Measurements from ENCODE around the gene SMIM14.

GRCh38 chr4:39591290-39591689 is 47.4 kb downstream of the SMIM14 start:
- TF ChIP-seq CTCF (conservative IDR thresholded peaks at IDR 0.05; ENCODE audit: low read depth, low read length), result no peak
- TF ChIP-seq EZH2 (IDR thresholded peaks at IDR 0.05; ENCODE audit: borderline replicate concordance, low read depth, low read length, poor library complexity, severe bottlenecking), result no peak
